Inflammatory macrophage treated with lipopolysaccharide for 4 hours (primary cell): Measurements from ENCODE around the gene SINHCAF.

Experiments
- DNase-seq: peaks from one replicate; pipeline ENCODE4 v3.0.0-alpha.2; 2020

The SINHCAF gene

DNA sequence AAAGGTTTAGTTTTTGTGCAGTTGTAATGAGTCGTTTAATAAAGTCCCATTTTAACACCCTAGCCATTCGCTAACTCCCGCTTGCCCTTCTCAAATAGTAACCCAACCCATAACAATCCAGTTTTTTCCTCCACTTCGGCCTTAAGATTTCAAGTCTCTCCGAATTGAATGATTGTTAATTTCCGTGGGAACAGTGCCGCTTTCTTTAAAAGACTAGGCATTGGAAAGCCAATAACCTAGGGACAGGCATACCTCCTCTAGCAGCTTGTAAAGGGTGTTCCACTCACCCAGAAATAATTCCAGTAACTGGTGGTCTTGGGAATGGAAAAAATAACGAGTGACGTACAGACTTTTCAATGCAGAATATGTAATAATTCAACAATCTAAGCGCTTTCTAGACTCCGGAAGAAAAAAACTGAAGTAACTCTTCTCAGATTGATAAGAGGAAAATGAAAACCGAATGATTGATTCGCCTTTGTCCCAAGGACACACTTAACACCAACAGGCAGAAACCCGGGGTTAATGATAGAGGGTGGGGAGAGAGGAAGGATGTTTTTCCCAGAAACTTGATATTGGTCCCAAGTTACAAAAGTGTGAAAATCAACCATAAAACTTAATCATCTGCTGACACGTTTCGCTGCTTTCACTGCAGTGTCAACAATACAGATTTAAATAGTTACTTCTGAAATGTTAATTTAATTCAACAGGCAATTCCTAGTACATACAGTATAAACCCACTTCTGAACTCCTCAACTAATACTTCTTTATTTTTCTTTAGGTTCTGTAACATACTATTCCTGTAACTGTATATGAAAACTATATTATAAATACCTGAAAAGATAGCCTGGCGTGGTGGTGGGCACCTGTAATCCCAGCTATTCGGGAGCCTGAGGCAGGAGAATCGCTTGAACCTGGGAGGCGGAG lies 1.0 kb upstream of the SINHCAF start:
- DNase-seq: no peak

DNA sequence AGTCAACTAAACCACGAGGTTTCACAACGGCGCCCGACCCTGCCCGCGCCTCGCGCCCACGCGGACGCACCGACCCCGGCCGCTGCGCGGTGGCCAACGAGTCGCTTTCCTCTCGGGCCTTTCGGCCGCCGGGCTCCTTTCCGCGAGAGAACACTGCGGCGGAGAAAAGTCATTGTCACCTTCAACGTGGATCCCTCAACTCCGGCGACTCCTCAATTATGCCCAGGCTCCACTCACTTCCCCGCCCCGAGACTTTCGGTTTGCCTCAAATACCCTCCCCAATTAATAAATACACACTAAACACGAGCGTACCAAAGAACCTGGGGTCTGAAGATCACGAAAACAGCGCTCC lies 450 bp downstream of the SINHCAF start:
- no peak for DNase-seq

DNA sequence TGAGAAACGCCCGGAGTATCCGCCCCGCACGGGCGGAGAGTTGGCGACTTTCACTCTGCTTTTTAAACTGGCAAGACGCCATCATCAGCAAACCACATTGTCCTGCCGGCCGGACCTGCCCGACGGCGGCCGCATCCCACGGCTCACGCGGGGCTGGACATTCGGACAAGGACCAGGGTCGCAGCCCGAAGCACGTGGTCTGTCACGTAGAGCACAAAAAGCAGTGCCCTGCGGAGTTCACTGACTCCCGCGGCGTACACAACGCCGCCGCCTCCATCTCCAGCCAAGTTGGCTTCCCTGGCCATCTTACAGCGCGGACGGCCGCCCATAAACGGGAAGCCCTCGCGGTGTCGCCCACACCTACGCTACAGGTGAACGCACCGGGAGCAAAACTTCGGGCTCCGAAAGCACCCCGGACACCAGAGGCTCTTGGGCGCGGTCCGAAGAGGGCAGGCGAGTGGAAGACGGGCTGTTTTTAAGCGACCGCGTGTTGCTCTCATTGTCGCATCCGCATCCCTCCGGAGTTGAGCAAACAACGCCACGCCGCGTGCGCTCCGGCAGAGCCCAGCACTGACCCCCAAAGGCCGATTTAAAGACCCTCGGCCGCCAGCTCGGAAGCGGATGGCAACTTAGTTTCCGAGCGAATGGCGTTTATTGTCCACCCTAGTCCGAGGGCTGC lies 966 bp downstream of the SINHCAF start:
- DNase-seq: peak; percentile 48

DNA sequence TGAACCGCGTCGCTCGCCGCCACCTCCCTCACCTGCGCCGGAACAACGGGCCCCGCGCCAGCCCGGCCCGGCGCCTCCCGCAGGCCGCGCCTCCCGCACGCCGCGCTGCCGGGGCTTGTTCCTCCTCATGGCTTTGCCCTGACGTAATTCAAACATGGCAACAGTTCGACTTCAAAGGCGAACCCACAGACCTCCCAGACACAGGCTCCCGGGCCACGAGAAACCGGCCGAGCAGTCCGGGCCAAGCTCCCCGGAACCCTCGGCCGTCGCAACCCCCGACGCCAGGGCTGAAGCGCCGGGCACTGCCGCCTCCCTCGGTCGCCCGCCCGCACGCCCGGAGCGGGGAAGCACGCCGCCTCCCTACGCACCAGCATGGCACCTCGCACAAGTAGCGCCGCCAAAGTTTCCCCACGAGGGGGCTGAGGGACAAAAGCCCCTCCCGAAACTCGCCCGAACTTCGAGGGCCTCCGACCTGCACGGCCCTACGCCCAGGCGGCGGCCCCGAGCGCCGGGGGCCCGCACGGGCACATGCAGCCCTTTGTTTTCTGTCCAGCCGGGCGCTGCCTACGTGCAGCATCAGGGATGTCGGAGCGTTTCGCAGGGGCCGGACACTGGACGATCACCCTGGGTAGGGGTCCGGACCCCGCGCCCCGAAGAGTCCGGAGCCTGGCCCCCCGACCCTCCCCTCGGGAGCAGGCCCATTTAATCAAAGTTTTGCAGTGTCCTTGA lies 1.7 kb downstream of the SINHCAF start:
- peak; percentile 72 for DNase-seq

DNA sequence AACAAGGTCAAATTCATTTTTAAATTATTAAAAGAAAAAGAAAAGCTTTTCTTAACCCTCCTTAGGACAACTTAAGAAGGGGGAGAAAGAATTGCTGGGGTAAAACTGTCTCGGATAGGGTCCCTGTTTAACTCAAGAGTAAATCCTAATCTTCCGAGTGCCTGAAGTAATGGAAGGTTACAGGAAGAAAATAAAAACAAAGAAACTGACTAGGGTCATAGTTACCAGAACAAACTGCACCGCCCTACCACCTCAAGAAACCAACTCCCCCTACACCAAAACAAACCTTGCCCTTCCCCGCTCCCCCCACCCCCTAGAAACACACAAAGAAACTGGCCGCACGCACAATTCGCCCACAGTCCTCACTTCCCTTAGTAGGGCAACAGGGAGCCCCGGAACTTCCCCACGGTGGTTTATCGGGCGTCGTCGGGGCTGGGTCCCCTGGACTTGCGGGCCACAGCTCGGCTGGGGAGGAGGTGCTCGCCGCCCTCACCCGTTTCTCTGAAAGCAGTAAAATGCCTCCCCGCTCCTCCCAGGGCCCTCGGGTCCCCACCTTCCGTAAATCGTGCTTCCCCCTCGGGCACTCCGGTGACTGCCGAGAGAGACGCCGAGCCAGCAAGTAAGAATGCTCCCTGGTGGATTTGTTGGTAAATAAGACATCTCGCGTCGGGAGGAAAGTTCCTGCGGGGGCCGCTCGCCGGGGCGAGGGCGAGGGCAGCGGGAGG lies 2.4 kb downstream of the SINHCAF start:
- peak; percentile 59 for DNase-seq

DNA sequence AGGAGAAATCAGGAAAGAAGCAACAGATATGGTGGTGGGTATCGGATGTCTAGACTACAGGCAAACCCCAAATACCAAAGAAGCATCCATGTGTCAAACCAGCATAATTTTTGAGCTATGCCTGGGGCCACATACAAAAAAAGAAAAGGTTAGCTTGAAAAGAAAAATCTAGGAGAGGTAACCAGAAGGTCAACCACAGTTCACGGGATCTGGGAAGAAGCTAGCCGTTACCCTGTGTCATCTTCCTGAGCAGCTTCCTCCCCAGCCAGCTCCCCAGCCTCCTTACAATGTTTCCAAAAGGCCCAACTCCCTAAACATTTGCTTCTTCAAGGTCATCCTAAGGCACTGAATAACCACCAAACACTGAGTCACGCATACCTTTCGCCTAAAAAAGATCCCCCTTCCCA lies 3.1 kb downstream of the SINHCAF start:
- no peak for DNase-seq

DNA sequence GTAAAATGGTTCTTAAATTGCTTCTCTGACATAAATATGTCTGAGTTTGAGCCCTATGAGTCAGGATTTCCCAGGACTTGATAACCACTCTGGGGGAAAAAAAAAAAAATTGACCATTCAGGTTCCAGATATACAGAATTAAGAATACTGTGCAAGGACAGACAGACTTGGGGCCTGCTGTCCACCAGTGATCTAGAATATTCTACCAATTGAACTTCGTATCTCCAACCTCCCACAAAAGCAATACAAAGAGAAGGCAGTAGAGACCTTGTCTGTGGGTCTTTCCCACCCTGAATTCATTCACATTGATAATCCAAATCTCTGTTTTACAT lies 4.1 kb downstream of the SINHCAF start:
- no peak for DNase-seq

DNA sequence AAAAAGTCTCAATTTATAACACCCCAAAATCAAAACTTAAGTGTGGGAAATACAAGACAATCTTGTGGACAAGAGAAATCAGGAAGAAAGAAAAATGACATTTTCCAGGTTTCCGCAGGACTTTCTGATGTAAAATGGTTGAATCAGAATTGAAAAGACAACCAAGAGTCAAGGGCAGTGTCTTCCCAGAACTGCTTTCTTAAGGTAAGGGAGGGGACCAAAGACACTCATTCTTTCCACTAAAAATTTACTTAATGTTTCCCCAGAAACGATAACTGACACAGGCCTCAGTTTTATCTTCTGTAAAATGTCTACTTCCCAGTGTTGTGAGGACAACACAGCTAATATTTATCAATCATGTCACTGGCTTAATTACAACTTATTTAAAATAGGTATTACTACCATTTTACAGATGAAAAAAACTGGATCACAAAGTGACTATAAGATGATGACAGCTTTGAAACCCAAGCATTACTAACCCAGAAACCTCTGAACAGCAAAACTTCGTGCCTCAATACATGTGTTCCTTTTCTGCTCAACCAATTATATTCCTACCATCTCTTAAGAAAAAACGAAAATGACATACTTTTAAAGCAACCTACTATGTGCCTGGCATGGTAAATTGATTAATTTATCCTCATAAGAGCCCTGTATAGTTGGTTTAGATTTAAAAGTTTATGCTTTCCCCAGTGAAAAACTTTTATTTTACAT lies 4.6 kb downstream of the SINHCAF start:
- DNase-seq: no peak

DNA sequence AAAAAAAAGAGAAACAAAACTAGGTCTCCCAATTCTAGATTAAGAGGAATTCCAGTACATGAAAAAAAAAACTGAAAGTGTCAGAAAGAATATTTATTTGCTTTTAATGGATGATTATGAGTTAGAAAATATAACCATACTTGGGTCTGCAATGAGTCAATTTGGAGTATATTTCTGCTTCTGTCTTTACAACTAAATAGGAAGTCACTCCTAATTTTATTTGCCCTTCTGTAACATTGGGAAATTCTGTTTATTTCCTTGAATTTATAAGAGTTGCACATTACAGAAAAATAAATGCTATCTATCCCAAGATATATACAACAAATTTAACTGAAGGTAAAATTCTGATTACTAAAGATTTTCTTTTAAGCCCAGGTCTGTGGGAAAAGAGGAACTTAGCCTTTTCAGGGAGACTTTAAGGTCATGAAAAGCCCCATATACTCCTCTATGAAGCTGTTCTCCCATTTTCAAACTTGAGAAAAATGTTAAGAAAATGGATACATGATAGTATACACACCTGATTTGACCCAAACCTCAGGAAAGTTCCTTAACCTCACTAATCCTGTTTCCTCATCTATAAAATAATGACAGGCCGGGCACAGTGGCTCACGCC lies 7.2 kb downstream of the SINHCAF start:
- DNase-seq: peak; percentile 42

DNA sequence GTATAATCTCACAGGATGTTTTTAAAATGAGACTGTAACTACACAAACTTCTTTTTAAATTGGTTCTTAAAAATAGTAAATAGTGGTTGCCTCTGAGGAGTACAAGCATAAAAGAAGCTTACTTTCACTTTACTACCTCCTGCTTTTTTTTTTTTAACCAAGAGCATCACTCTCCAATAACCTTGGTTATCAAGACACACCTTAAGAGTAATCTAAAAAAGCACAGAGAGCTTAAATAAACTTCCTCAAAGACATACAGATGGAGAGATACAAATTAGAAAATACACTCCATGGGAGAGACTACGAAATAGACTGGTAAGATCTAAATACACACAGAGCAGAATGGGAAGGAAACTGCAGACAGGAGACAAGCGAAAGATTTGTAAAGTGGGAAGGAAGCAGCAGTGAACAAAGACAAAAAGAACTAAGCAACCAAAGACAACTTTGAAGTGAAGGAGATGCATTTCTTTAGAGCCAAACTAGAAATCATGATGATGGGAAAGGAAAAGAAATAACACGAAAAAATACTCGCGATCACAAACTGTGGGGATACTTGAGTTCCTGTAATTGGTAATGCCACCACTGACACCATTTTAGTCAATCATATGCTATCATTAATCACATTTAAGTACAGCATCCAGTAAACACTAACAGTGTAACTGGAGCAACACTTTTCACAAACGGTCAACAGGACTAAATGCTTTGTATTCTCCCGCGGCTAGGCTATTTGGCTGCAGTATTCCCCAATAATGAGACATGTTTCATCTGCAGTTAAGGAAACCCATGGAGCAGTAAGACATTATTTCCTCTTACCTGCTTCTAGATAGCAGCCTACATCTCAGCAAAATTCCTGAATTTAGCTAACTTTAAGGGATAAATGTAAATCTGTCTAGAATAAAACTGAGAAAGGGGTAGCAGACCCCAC lies 8.2 kb downstream of the SINHCAF start:
- DNase-seq: no peak

DNA sequence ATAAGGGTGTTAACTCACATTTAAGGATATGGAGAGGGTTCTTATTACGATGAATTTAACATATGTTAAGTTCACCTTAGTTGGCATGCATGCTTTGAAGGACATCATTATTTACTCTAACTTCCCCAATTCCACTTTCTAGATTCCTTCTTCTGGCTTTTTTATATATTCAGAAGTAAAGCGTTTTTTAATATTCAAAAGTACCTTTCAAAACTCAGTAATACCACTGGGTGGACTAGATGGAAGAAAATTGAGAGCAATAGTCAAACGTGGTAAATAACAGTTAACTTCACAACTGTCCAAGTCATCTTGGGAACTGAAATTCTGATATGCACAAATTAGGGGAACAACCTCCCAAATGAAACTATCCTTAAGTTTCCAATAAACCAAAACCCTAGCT lies 9.1 kb downstream of the SINHCAF start:
- DNase-seq: no peak

DNA sequence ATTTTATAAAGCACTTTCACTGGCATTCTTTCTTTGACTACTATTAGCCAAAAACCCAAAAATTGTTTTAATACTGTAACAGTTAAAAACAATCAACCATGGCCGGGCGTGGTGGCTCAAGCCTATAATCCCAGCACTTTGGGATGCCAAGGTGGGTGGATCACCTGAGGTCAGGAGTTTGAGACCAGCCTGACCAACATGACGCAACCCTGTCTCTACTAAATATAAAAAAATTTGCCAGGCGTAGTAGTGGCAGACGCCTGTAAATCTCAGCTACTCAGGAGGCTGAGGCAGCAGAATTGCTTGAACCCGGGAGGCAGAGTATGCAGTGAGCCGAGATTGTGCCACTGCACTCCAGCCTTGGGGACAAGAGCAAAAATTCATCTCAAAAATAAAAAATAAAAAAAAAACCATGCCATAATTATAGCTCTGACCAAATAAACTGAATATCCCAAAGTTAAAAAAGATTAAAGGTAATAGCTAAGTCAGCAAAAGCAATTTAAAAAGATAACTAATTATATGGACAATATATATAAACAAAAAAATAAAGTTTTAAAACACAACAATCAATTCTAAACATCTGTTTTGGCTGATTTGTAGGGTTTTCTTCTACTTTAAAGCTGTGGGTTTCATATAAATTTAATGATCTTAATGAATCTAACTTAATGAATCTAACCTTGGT lies 10.0 kb downstream of the SINHCAF start:
- no peak for DNase-seq

DNA sequence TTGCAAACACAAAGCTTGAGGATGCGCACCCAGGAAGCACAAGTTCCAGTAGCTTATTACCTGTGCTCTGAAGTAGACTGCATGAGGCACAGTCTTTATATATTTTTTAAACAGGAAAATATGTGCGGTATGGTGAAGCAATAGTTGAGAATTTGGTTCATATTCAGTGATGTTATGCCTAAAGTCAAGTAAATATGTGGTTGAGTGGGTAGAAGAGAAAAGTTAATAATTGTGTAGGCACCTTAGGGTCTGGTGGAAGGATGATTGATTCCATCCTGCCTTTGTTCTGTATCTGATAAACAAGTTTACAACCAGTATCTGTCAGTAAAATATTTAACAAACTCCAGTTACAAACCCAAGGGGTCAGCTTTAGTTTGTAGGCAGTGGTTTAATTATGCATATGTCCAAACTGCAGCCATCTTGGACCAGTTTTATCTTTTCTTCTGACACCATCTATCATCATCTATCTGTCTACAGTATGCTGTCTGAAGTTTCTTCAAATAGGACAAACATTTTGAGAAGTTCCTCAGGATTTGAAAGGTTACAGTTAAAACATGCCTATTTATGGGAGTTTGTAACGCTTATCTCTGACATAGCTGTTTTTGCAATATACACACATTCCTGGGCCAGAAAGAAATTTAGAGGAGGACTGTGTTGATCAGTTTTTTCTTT lies 10.8 kb downstream of the SINHCAF start:
- DNase-seq: no peak

DNA sequence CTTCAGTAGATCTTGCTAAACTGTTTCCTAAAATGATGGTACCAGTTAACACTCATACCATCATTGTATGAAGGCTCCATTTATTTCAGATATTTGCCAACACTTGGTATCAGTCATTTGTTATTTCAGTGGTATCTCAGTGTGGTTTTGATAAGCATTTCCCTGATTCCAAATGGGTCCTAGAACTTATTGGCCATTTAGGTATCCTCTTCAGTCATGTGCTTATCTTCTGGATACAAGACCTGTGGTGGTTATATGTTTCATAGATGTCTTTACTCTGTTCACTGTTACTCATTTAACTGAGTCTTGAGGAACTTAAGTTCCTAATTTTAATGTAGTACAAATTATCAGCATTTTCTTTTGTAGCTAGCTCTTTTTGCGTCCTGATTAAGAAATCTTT lies 13.5 kb downstream of the SINHCAF start:
- DNase-seq: no peak

DNA sequence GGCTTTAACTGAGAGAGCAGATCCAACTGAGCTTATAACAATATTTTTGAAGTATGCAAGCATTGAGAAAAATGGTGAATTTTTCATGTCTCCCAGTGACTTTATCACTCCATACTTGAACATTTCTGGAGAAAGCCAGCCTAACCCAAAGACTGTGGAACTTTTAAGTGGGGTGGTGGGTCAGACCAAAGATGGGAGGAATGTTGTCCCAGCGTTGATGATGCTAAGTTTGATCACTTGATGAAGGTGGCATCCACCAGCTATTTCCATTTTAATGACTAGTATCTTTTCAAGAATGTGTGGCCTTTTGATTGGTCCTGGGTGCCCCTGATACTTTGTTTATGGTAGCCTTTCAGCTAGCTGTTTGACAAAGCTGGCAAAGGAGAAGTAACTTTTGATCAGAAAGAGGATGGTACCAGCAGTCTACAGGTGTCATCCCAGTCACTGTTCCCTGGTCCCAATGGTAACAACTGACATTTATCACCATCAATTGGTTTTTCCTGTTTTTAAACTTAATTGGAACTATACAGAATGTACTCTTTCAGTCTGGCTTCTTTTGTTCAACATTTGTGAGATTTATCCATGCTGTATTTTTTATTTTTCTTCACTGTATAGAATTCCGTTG lies 14.2 kb downstream of the SINHCAF start:
- no peak for DNase-seq

DNA sequence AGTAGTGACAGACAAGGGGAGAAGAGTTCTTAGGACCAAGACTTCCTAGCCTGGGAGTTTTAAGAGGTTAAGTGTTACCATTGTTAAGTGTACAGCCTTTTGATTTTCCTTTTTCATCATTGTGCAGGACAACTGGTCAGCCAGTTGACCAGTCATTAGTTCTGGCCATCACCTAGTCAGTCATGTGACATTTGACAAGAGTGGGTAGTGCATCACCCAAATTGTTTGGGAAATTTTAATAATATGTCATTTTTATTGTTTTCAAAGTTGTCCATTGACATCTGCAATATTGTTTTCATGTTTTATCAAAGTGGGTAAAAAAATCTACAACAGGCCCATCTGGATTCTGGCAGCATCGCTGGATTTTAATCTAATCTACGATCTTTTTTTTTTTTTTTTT lies 15.5 kb downstream of the SINHCAF start:
- DNase-seq: no peak

DNA sequence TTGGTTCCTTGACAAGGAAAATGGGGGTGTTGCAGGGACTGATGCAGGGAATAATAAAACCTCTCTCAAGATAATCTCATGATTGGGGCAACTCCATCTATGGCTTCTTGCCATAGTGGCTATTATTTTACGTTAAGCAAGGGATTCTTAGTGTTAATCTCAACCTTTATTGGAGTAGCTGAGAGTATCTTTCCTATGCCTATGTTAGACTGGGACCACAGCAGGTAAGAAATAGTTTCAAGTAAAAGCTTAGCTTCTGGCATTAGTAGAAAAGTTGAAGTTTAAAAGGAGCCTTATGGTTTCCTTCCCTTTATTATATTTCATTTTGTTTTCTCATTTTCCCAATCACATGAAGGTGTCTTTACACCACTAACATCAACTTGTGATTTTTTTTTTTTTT lies 16.7 kb downstream of the SINHCAF start:
- DNase-seq: no peak

DNA sequence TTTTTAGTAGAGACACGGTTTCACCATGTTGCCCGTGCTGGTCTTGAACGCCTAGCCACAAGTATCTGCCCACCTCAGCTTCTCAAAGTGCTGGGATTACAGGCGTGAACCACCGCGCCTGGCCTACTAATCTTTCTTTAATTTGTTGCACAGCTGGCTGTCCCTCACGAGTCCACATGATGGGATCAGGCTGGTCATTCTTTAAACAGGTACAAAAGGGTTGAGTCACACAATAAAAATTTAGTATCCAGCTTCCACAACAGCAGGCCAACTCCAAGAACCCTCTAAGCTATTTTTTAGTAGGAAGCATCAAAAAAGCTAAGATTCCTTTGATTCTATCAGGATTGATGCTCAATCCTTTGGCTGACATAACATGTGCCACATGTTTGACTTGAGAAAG lies 17.8 kb downstream of the SINHCAF start:
- no peak for DNase-seq

DNA sequence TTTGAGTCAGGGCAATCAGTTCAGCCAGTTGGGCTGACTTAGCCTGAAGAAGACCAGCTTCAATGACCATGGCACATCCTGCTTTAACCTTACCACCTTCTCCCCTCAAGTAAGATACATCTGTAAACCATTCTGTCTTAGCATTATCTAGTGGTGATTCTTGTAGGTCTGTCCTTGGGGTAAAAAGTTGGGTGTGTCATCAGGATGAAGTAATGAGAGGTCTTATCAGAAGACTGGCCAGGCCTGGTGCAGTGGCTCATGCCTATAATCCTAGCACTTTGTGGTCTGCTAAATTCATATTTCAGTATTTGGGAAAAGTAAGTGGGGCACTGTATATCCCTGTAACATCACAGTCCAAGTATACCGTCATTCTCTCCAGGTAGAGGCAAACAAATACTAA lies 19.1 kb downstream of the SINHCAF start:
- DNase-seq: no peak
